Uterus (tissue), 2 donors: Measurements from ENCODE around the gene DNAJC6.

Source experiments
- CTCF ChIP-seq, 4 experiments: fragments of 200-600 bp in 2 of 4; fragments of 450-650 bp in 2 of 4; sonication (generic) in 2 of 4; IDR thresholded peaks; one replicate each; pipeline ENCODE4 v1.5.1; 2016 to 2019; ENCODE audit warnings: antibody characterized with exemption in 4 of 4, mild to moderate bottlenecking in 2 of 4, moderate library complexity in 1 of 4
- POLR2A ChIP-seq, 2 donors: fragments of 450-650 bp; IDR thresholded peaks; one replicate each; pipeline ENCODE4 v1.6.1; 2016; ENCODE audit warnings: antibody characterized with exemption in 2 of 2, mild to moderate bottlenecking in 1 of 2, moderate library complexity in 1 of 2

DNA sequence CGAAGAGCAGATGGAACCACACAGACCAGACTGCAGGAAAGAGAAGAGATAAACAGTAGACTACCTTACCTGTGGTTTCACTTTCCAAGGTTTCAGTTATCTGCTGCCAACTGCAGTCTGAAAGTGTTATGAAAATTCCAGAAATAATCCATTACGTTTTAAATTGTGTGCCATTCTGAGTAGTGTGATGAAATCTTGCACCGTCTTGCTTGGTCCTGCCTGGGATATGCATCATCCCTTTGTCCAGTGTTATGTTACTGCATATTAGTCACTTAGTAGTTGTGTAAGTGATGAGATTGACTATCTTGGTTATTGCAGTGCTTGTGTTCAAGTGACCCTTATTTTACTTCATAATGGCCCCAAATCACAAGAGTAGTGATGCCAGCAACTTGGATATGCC is 33.9 kb downstream of the DNAJC6 start:
- TF ChIP-seq CTCF (IDR thresholded peaks at IDR 0.05), result no peak
- no peak for TF ChIP-seq POLR2A (IDR thresholded peaks at IDR 0.05)
